Smooth muscle cell (in vitro differentiated cells): ENCODE measurements around the gene CCDC191. TPM values are rescaled to one million over a fixed set of nuclear protein-coding genes. Genes with fewer than 3 reads are reported as not detected.

Experiments
- DNase-seq: peaks from one replicate; lab custom pipeline; 2025; ENCODE audit not compliant: unreplicated experiment; lab: John Stamatoyannopoulos, UW
- H2AFZ ChIP-seq: fragments of 200-600 bp; sonication (generic); 2 replicates; pipeline ENCODE4 v1.6.0; 2016; ENCODE audit warnings: antibody characterized with exemption, low read depth, mild to moderate bottlenecking
- H3F3A ChIP-seq: fragments of 200-600 bp; sonication (generic); 2 replicates; pipeline ENCODE4 v1.6.0; 2017; ENCODE audit warnings: antibody characterized with exemption, low read depth
- H3K27ac ChIP-seq: fragments of 200-600 bp; sonication (generic); 2 replicates; pipeline ENCODE4 v1.5.1; 2016; ENCODE audit warnings: low read depth, mild to moderate bottlenecking
- H3K27me3 ChIP-seq: fragments of 200-600 bp; sonication (generic); 2 replicates; pipeline ENCODE4 v1.6.1; 2016; ENCODE audit warnings: low read depth, mild to moderate bottlenecking
- H3K36me3 ChIP-seq: fragments of 200-600 bp; sonication (generic); 2 replicates; pipeline ENCODE4 v1.5.1; 2016; ENCODE audit warnings: low read depth
- H3K4me1 ChIP-seq: fragments of 200-600 bp; sonication (generic); 2 replicates; pipeline ENCODE4 v1.5.1; 2016; ENCODE audit warnings: low read depth
- H3K4me2 ChIP-seq: fragments of 200-600 bp; sonication (generic); 2 replicates; pipeline ENCODE4 v1.6.0; 2016; ENCODE audit warnings: mild to moderate bottlenecking
- H3K4me3 ChIP-seq: fragments of 200-600 bp; sonication (generic); 2 replicates; pipeline ENCODE4 v1.5.1; 2016; ENCODE audit warnings: mild to moderate bottlenecking
- H3K79me2 ChIP-seq: fragments of 200-600 bp; sonication (generic); 2 replicates; pipeline ENCODE4 v1.6.0; 2016; ENCODE audit warnings: low read depth, mild to moderate bottlenecking
- H3K9ac ChIP-seq: fragments of 200-600 bp; sonication (generic); 2 replicates; pipeline ENCODE4 v1.6.0; 2016; ENCODE audit warnings: low read depth
- H3K9me3 ChIP-seq: fragments of 200-600 bp; sonication (generic); replicated peaks from 2 replicates; pipeline ENCODE4 v1.5.1; 2016; ENCODE audit warnings: low read depth
- H4K20me1 ChIP-seq: fragments of 200-600 bp; sonication (generic); 2 replicates; pipeline ENCODE4 v1.6.0; 2016; ENCODE audit warnings: low read depth
- WGBS: methylation state at CpG from one replicate; pipeline ENCODE4 v1.1.7; 2016; ENCODE audit warnings: low lambda C conversion rate; 5-methylcytosine and 5-hydroxymethylcytosine counted together
- polyA plus RNA-seq: library from polyadenylated mRNA; unstranded; fragments of >200 nt; fragmentation: Nextera tagmentation; extraction: Ambion mirVana; gene quantifications from 2 replicates; pipeline ENCODE4 v1.2.1, GENCODE V29; 2016
- total RNA-seq: library from RNA; depleted of rRNA; stranded (reverse); fragments of >200 nt; gene quantifications from 2 replicates; pipeline ENCODE4 v1.2.3, GENCODE V29; 2014
- TF ChIP-seq, protein P1 (sequence below): fragments of 200-600 bp; sonication (generic); IDR thresholded peaks from 2 replicates; pipeline ENCODE4 v1.5.1; 2017; ENCODE audit warnings: borderline replicate concordance, mild to moderate bottlenecking, antibody characterized with exemption; ENCODE audit not compliant: insufficient read depth, poor library complexity, severe bottlenecking

Gene CCDC191
- total and polyA plus RNA-seq, 2 experiments from 2014 or later: 1.2 to 7.4 TPM

GRCh38 chr3:113953677-113954076 is 102.6 kb downstream of the CCDC191 start:
- Histone ChIP-seq H3K9me3 (no peaks in the 10 kb centered on the region), H3K36me3 (no peaks in the 10 kb centered on the region), H4K20me1 (no peaks in the 10 kb centered on the region), H3F3A (peaks cover under 1% of the 10 kb centered on the region), H3K4me2 (no peak overlapping the region), H3K27me3 (peaks cover 21% of the 10 kb centered on the region), H3K9ac (no peak overlapping the region), H3K79me2 (no peaks in the 10 kb centered on the region), H3K27ac (no peak overlapping the region), H2AFZ (no peak overlapping the region), H3K4me1 (no peaks in the 10 kb centered on the region), H3K4me3 (no peak overlapping the region)
- TF ChIP-seq, protein P1, sequence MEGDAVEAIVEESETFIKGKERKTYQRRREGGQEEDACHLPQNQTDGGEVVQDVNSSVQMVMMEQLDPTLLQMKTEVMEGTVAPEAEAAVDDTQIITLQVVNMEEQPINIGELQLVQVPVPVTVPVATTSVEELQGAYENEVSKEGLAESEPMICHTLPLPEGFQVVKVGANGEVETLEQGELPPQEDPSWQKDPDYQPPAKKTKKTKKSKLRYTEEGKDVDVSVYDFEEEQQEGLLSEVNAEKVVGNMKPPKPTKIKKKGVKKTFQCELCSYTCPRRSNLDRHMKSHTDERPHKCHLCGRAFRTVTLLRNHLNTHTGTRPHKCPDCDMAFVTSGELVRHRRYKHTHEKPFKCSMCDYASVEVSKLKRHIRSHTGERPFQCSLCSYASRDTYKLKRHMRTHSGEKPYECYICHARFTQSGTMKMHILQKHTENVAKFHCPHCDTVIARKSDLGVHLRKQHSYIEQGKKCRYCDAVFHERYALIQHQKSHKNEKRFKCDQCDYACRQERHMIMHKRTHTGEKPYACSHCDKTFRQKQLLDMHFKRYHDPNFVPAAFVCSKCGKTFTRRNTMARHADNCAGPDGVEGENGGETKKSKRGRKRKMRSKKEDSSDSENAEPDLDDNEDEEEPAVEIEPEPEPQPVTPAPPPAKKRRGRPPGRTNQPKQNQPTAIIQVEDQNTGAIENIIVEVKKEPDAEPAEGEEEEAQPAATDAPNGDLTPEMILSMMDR: no peak
- no peak for DNase-seq
- WGBS: 86% methylated on average over 7 of the region's 7 CpGs

- Histone ChIP-seq H3F3A (peaks cover 4% of the 10 kb centered on the region), H4K20me1 (no peaks in the 10 kb centered on the region), H3K27ac (no peak overlapping the region), H3K79me2 (no peaks in the 10 kb centered on the region), H3K27me3 (peaks cover 29% of the 10 kb centered on the region), H3K36me3 (no peaks in the 10 kb centered on the region), H3K4me3 (no peak overlapping the region), H3K9ac (no peak overlapping the region), H3K9me3 (no peaks in the 10 kb centered on the region), H2AFZ (no peak overlapping the region), H3K4me1 (no peaks in the 10 kb centered on the region), H3K4me2 (no peak overlapping the region)
- DNase-seq: no peak
- TF ChIP-seq, protein P1: no peak
Observed at GRCh38 chr3:113952921-113953320, 103.4 kb downstream of the CCDC191 start.

DNA sequence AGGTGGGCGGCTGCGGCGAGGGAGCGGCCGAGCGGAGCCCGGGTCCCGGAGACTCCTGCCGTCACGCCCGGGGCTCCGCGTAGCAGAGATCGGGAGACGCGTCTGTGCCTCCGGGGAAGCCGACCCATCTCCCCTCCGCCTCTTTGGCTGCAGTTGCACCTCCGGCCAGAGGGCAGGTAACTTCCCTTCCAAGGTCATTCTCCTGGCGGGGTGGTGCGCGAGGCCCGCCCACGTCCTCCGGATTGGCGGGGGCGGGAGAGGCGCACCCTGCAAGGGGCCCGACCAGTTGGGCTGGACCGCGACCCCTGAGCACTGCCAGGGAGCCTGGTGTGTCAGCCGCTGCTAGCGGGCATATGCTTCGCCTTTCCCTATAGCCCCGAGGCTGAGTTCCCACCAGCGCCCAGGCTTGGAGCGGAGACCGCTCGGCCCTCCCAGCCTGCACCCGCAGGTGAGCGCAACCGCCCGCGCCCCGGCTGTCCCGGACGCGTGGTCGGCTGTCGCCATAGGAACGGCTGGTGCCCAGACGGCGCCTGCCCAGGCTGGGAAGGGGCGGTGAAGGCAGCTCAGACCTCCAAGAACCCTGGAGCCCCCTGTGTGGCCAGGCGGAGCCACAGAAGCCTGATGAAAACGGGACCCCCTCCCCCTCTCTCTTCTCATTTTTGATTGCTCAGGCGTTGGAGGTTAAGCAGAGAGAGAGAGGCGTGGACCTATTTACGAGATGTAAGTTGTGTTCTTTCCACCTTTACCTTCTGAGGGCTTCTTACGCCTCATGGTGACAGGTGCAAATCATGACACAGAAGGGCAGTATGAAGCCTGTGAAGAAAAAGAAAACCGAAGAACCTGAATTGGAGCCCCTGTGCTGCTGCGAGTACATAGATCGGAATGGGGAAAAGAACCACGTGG is 108.1 kb downstream of the CCDC191 start:
- no peak for DNase-seq
- H3K4me1 ChIP-seq: no peaks in the 10 kb centered on the region
- peaks cover 51% of the 10 kb centered on the region for H3K27me3 ChIP-seq
- no peaks in the 10 kb centered on the region for H3K36me3 ChIP-seq
- no peak overlapping the region for H3K9ac ChIP-seq
- no peak overlapping the region for H3K27ac ChIP-seq
- TF ChIP-seq, protein P1: no peak
- no peaks in the 10 kb centered on the region for H4K20me1 ChIP-seq
- WGBS: 5% methylated on average over 54 of the region's 65 CpGs
- H3K4me3 ChIP-seq: peak overlapping the region; percentile 55
- peak overlapping the region; percentile 27 for H2AFZ ChIP-seq
- H3K79me2 ChIP-seq: no peaks in the 10 kb centered on the region
- peak overlapping the region; percentile 83 for H3K4me2 ChIP-seq
- peaks cover 4% of the 10 kb centered on the region for H3F3A ChIP-seq
- H3K9me3 ChIP-seq: no peaks in the 10 kb centered on the region
